Measurements from ENCODE around the gene BEND6.

BEND6 gene

DNA sequence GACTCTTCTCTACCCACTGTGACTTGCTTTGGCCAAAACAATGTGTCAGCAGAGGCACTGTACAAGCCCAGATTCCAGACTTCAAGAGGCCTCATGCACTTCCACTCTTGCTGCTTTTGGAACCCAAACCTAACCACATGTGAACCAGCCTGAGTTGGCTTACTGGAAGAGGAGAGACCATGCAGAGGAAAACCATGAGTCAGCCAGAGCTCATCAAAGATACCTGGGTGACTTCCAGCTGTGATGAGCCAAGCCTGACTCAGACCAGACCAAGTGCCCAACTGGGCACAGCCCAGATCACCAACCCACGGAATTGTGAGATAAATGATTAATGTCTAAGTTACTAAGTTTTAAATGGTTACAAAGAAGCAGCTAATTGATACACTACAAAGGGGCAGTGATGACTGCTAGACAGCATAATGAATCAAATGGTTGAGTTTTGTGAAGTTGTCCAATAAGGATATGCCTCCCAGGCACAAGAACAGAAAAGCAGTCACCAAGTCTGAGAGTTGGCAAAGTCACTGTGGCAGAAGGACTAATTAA lies 16.2 kb upstream of the BEND6 start:
- peak; percentile 99 for DNase-seq
- in situ Hi-C loops (cut with HindIII; ENCODE audit: low pct_ligation_motif_present, low pct_unique_long_range_greater_than_20kb, low sequenced_read_pairs), result no loop called here

DNA sequence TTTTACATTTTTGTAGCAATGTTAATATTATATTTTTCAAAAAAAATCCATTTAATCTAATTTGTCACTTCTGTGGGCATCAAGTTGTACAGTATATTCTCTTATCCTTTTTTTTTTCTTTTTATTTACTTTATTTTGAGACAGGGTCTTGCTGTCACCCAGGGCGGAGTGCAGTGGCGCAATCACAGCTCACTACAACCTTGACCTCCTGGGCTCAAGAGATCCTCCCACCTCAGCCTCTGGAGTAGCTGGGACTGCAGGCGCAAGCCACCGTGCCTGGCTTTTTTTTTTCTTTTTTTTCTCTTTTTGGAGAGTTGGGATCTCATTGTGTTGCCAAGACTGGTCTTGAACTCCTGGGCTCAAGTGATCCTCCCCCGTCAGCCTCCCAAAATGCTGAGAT lies 14.4 kb upstream of the BEND6 start:
- in situ Hi-C loops (cut with HindIII; ENCODE audit: low pct_ligation_motif_present, low pct_unique_long_range_greater_than_20kb, low sequenced_read_pairs), result no loop called here
- no peak for DNase-seq

DNA sequence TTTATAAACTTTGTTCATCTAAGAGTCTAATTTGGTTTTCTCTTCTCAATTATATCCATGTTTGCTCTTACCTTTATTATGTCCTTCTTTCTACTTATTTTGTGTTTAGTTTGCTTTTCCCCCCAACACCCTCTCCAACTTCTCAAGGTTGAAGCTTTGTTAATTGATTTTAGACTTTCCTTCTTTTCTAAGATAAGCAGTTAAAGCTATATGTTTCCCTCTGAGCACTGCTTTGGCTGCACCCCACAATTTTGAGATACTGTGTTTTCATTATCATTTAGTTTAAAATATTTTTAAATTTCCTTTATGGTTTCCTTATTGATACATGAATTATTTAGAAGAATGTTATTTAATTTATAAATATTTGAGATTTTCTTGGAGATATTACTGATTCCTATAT lies 13.9 kb upstream of the BEND6 start:
- DNase-seq, result no peak
- in situ Hi-C loops (cut with HindIII; ENCODE audit: low pct_ligation_motif_present, low pct_unique_long_range_greater_than_20kb, low sequenced_read_pairs), result no loop called here

DNA sequence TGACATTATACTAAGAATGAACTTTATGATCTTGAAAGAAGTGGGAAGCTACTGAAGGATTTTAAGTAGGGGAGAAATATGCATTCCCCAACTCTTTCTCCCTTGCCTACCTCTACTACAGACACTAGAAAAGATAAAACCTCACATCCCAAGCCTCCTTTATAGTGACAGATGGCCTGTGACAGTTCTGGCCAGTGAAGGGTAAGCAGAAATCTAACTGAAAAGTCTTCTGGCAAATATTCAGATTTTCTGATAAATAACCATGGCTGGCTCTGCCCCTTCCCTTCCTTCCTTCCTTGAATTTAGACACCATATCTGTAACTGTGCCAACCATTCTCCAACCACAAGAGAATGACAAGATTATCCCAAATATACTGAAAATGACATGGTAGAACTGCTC lies 10.2 kb upstream of the BEND6 start:
- DNase-seq, result no peak
- in situ Hi-C loops (cut with HindIII; ENCODE audit: low pct_ligation_motif_present, low pct_unique_long_range_greater_than_20kb, low sequenced_read_pairs), result no loop called here

DNA sequence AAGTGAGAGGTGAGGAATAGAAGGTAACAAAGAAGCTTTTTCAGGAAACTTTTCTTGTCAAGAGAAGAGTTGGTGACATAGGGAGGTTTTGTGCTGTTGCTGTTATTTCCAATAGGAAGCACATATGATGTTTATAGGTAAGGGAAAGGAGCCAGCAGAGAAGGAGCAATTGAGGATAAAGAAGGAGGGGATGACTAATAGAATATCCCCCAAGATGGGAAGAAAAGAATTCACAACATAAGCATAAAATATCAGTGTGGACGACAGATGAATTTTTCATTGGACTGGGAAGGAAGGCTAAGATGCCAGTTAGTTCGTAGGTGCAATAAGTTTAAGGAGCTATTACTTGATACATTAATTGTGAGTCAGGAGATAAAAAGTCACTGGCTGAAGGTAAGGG lies 8.5 kb upstream of the BEND6 start:
- in situ Hi-C loops (cut with HindIII; ENCODE audit: low pct_ligation_motif_present, low pct_unique_long_range_greater_than_20kb, low sequenced_read_pairs), result no loop called here
- DNase-seq, result no peak

DNA sequence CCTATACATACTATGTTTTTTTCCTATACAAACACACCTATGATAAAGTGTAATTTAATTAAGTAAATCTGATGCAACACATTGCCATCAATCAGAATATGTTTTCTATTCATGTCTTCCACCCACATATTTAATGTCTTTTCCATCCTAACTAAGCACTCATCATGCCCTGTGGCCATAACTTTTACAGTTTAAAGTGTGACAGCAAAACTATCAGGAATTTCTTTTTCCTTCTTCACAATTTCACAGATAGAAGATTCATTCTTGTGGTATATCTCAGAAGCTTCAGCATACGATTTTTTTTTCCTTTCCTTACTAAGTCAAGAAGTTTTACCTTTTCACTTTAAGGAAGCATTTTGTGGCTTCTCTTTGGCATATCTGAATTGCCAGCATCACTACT lies 7.0 kb upstream of the BEND6 start:
- in situ Hi-C loops (cut with HindIII; ENCODE audit: low pct_ligation_motif_present, low pct_unique_long_range_greater_than_20kb, low sequenced_read_pairs), result no loop called here
- DNase-seq, result no peak

DNA sequence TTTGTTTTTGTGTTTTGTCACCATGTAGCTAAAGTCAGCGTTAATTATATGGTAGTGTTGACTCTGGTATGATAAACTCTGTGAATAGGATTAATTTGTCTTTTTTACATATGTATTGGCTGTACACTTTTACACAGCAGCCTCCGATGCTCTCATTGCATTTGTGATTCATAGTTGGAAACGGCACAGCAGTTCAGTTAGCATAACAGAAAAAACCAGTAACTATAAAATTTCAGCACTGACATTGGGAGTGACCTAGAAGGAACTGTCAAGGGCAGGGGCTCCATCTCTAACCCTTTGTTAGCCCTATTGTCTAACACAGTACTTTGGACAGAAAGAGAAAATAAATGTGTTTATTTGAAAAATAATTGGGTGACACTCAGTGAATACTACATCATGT lies 5.6 kb upstream of the BEND6 start:
- in situ Hi-C loops (cut with HindIII; ENCODE audit: low pct_ligation_motif_present, low pct_unique_long_range_greater_than_20kb, low sequenced_read_pairs), result no loop called here
- no peak for DNase-seq

DNA sequence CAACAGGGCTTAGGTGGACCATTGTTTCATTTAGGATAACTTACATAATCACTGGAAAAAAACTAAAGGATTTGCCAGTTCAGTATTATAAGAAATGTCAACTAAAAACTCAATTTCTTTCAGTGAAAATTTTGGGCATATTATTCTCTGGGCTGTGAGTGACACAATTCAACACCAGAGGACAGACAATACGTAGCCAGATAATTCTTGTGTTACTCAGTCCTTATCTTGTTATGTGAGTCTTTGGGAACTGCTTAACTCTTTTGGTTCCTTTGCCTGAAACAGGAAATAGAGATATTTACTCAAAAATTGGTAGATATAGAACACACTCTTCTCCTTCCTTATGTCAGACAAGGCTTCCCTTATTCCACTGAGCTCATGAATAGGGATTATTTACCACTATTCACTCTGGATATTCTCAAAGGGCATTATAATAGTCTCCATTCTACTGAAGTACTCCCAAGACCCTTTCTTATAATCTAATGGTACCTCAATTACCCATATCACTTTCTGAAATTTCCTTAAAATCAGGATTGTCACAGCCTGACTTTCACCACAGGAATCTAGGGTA lies 4.9 kb upstream of the BEND6 start:
- DNase-seq, result no peak
- in situ Hi-C loops (cut with HindIII; ENCODE audit: low pct_ligation_motif_present, low pct_unique_long_range_greater_than_20kb, low sequenced_read_pairs), result no loop called here

DNA sequence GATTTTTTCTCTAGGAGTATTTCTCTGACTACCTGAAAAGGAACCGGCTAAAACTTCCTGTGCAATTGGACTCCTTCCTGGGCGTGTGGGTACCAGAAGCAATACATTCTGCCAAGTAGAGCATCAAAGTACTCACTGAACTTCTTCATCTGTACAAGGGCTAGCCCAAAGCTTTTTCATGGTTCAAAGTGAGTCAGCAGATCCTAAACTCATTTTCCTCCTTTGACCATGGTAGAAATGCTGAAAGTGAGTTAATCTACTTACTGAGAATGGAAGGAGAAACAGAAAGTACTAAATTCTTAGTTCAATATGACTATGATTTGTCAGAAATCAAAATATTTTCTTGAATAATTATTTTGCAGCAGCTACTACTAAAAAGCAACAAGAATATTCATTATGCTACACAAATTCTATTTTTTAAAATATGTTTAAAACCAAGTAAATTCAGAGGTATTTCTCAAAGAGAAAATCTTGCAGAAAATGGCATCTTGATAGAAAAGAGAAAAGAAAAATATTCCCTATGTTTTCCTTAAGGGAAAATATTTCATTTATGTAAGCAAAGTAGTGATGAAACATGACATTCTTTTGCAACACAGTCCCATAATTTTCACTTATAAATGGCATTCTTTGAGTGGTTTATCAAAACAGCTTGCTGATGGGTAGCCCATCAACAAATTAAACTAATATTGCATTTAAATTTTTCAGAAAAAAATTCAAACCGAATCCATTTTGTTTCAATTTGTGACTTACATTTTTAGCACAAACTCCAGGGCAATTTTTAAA lies 3.7 kb upstream of the BEND6 start:
- in situ Hi-C loops (cut with HindIII; ENCODE audit: low pct_ligation_motif_present, low pct_unique_long_range_greater_than_20kb, low sequenced_read_pairs), result no loop called here
- no peak for DNase-seq

DNA sequence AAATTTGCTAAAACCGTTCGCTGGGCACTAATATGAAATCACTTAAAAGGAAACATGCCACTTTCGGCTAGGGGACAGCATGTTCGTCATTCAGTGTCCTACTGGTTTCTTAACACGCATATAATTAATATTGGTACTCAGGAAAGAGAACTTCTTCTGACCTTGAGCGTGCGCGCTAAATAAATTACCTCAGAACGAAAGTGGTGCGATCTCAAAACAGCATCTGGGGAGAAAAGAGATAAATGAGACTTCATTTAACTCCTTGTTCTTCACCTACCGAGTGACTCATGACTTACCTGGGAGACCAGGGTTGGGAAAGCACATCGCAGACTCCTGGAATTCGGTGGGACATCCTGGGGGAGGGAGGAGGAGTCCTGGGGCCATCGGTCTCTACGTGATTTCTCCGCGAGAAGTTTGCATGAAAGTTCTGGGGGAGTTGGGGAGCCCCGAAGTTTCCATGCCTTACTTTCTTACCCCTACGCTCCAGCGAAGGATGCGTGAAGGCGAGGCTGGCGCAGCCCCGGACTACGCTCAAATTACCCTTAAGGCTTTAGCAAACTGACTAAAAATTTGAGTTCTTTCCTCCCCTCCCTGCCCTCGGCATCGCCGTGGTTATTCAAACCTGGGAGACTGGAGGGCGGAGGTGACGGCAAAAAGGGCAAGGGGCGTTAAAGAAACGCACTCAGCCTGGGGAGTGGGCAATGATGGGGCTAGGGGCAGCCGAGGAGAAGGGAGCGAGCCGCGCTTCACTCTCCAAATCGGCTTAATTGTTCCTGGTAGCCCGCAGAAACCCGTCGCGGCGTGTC lies 1.1 kb upstream of the BEND6 start:
- DNase-seq, result no peak
- in situ Hi-C loops (cut with HindIII; ENCODE audit: low pct_ligation_motif_present, low pct_unique_long_range_greater_than_20kb, low sequenced_read_pairs), result no loop called here

DNA sequence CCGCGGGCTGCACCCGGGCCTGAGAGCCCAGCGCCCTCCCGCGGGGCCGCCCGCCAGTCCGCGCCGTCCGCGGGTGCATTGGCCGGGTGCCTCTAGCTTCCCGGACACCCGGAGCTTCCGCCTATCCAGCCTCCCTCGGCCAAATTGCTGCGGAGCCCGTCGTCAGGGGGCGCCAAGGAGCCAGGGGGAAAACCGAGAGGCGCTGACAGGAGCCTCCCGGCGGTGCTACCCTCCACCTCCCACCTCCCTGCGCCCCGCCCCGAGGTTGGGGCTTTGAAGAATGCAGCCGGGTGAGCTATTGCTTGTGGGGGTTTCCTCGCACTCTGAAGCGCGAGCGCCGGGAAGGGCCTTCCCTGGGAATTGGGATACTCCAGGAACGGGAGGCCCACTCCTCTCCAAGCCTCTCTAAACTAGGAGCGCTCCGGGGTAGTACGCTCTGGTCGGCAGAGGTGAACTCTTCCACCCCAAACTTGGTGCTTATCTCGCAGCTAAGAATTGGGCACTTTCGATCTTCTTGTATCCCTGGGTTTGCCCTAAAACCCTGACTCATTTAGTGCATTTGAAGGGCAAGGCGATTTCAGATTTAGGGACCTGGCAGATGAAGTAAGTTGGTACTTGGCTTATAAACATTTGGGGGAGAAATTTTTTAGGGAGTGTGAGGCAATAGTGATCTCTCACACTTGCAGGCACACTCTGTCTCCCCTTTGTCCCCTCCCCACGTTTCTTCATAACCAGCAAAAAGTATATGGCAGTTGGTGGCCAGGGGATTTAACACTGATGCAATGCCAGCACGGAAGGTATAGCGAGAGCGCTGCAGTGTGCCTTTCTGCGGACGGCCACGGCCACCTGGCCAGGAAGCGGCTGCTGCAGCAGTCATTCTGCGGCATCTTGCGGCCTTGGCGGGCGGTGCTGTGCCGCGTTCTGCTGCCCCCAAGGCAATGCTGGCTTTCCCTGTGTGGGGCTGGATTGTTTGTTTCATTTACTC lies 556 bp downstream of the BEND6 start:
- DNase-seq, result peak; percentile 95
- in situ Hi-C loops (cut with HindIII; ENCODE audit: low pct_ligation_motif_present, low pct_unique_long_range_greater_than_20kb, low sequenced_read_pairs), result no loop called here

DNA sequence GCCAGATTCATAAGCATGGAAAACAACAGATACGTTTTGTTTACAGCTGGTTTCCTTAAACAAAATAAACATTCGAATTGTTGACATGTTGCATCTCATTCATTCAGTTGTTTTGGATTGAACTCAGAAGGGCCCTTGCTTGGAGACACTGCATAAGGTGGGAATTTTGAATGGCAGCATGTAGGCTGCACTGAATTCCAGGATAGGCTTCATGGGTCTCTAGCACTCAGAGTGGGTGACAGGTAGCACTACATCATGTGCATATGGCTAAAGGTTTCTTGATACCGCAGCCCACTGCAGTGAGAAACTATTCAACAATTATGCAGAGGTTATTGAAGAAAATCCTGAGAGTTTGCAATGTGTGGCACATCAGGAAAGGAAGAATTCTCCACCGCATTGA lies 1.6 kb downstream of the BEND6 start:
- no peak for DNase-seq
- in situ Hi-C loops (cut with HindIII; ENCODE audit: low pct_ligation_motif_present, low pct_unique_long_range_greater_than_20kb, low sequenced_read_pairs), result no loop called here

DNA sequence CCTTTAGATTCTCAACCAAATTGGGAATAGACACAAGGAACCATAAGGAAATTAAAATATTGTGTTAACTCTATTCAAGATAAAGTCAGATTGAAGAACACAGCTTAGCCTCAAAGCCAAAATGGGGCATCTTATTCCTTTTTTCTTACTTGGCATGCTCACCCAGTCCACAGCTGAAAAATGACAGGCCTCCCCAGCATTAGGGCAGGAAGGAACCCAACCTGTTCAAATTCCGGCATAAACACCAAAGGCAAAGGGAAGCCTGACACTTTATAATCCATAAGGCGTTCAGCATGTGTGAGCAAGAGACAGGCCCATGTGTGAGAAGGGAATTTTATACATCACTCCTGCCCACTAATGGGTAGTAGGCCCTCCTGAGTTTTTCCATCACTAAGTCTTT lies 2.9 kb downstream of the BEND6 start:
- DNase-seq, result no peak
- in situ Hi-C loops (cut with HindIII; ENCODE audit: low pct_ligation_motif_present, low pct_unique_long_range_greater_than_20kb, low sequenced_read_pairs), result no loop called here

DNA sequence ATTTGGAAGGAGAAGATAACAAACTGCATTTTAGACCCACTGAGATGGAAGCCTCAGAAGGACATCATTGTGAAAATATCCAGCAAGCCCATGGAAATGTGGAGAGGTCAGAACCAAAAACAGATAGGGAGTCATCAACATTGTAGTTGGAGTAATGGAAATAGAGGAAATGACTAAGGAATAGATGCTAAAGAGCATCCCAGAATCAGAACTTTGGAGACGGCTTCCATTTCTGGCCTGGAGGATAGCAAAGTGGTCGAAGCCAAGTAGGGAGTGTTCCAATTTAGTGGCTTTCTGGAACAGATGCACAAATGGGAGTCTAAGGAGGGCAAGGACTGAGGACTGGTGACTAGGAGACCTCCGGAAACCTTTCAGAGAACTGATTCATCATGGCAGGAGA lies 3.6 kb downstream of the BEND6 start:
- in situ Hi-C loops (cut with HindIII; ENCODE audit: low pct_ligation_motif_present, low pct_unique_long_range_greater_than_20kb, low sequenced_read_pairs), result no loop called here
- no peak for DNase-seq

DNA sequence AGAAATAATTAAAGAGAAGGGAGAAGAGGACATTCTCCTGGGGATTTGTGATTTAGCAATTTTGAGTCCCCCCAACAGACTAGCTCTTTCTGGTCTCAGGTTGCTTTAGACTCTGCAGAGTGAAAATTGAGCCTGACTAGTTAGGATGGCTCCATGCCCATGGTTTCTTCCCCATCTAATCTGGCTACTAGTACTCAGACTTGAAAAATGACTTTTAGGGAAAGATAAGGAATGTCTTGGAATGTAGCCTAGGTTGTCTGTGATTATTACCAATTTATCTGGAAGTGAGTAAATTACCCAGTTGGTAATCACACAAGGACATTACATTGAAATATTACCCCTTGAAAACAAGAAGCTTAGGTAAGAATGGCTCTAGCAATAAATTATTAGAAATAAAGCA lies 4.2 kb downstream of the BEND6 start:
- DNase-seq, result no peak
- in situ Hi-C loops (cut with HindIII; ENCODE audit: low pct_ligation_motif_present, low pct_unique_long_range_greater_than_20kb, low sequenced_read_pairs), result no loop called here

DNA sequence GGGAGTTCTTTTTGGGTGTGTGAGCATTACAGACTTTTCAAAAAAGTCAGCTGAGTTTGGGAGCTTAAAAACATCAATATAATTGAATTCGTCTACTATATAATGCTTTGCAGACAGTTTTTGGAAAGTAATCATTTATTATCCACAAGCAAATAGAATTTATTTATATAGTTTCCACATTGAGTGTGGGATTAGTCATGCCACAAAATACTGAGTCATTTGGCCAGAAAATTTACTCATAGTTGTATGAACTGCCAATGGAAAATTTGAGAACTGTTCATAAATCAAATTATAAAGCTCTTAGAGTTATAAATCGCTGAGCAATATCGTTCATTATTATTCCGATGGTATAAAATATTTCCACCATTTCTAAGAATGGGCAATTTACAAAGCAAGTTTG lies 5.0 kb downstream of the BEND6 start:
- DNase-seq, result peak; percentile 30
- in situ Hi-C loops (cut with HindIII; ENCODE audit: low pct_ligation_motif_present, low pct_unique_long_range_greater_than_20kb, low sequenced_read_pairs), result no loop called here

DNA sequence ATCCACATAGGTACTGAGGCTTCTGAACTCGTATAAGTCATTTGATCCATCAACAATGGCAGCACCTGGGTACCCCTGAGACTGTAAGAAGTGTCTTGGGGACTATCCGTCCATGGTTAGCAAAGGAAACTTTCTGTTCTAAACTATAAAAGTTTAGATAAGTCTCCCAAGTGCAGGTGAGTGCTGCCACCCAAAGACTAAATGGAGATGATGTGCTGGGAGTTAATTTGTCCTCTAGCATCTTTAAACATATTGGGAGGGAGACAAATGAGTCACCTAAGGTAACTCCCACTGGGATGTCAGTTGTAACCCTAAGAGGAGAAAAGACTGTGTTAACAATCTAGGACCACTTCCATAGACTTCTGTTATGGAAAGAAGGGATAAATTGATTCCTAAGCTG lies 6.2 kb downstream of the BEND6 start:
- in situ Hi-C loops (cut with HindIII; ENCODE audit: low pct_ligation_motif_present, low pct_unique_long_range_greater_than_20kb, low sequenced_read_pairs), result no loop called here
- no peak for DNase-seq

DNA sequence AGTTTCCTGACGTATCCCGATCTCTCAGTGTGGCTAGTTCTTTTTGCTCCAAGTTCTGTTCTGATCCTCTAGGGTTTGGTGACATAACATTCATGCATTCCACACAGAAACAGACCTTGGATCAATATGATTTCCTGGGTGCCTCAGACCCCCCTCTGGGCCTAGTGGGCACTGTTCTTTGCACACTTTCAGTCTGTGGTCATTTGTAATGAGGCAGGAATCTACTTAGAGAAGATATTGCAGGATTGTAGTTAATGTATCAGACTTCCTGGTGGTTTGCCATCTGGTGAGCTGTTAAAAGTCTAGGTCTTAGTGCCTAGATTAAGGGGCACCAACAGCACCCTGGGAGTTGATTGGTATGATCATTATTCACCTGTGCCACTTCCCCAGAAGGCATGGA lies 7.5 kb downstream of the BEND6 start:
- DNase-seq, result peak; percentile 70
- in situ Hi-C loops (cut with HindIII; ENCODE audit: low pct_ligation_motif_present, low pct_unique_long_range_greater_than_20kb, low sequenced_read_pairs), result no loop called here

Measured in ACHN (cell line).